Transverse colon (tissue), 4 donors: ENCODE measurements around the gene C5orf34. TPM values are rescaled to one million over a fixed set of nuclear protein-coding genes. Genes with fewer than 3 reads are reported as not detected.
"Not testable (repeated sequence)": the region's sequence is repeated elsewhere in the genome, so short reads cannot be mapped to it uniquely, and the experiment has no call there.

ENCODE experiments used
- DNase-seq: peaks from one replicate; pipeline ENCODE4 v3.0.0-alpha.2; 2019
- H3K27ac ChIP-seq, 4 donors: fragments of 200-600 bp; sonication (generic); 2 replicates each; pipeline ENCODE4 v1.5.1; 2016 to 2018; ENCODE audit warnings: inconsistent platforms in 4 of 4
- H3K27me3 ChIP-seq: fragments of 200-600 bp; sonication (generic); 2 replicates; pipeline ENCODE4 v1.5.1; 2017; ENCODE audit warnings: inconsistent platforms
- H3K36me3 ChIP-seq, 4 donors: fragments of 200-600 bp; sonication (generic); 2 replicates each; pipeline ENCODE4 v1.5.1; 2017 to 2019; ENCODE audit warnings: inconsistent platforms in 4 of 4
- H3K4me1 ChIP-seq, 4 donors: fragments of 200-600 bp; sonication (generic); 2 replicates each; pipeline ENCODE4 v1.5.1; 2017 to 2020; ENCODE audit warnings: inconsistent platforms in 4 of 4
- H3K4me3 ChIP-seq, 4 donors: fragments of 200-600 bp; sonication (generic); 1 replicate in 1 of 4; 2 replicates in 3 of 4; pipeline versions ENCODE4 v1.5.1 to v1.6.1; 2017 to 2019; ENCODE audit warnings: inconsistent platforms in 4 of 4
- H3K9me3 ChIP-seq, 2 donors: fragments of 200-600 bp; sonication (generic); 2 replicates each; pipeline ENCODE4 v1.5.1; 2017 to 2019; ENCODE audit warnings: inconsistent platforms in 2 of 2
- CTCF ChIP-seq, 5 experiments: fragments of 200-600 bp in 3 of 5; fragments of 450-650 bp in 2 of 5; sonication (generic) in 3 of 5; IDR thresholded peaks; 1 replicate in 2 of 5; 2 replicates in 3 of 5; pipeline ENCODE4 v1.5.1; 2016 to 2017; ENCODE audit warnings: antibody characterized with exemption in 5 of 5, inconsistent platforms in 3 of 5, mild to moderate bottlenecking in 2 of 5, moderate library complexity in 1 of 5
- EP300 ChIP-seq: sonication (generic); formaldehyde crosslinking; IDR thresholded peaks from one replicate; pipeline ENCODE4 v1.6.1; 2017; ENCODE audit warnings: antibody characterized with exemption, low read depth
- POLR2A ChIP-seq: fragments of 450-650 bp; IDR thresholded peaks from one replicate; pipeline ENCODE4 v1.6.1; 2016; ENCODE audit warnings: antibody characterized with exemption, mild to moderate bottlenecking, moderate library complexity
- POLR2AphosphoS5 ChIP-seq, 3 donors: sonication (generic); formaldehyde crosslinking; IDR thresholded peaks; one replicate each; pipeline ENCODE4 v1.6.1; 2016; ENCODE audit warnings: antibody characterized with exemption in 3 of 3
- WGBS, 2 donors: methylation state at CpG; one replicate each; pipeline ENCODE4 v1.1.5; 2018; ENCODE audit warnings: low coverage in 1 of 2; 5-methylcytosine and 5-hydroxymethylcytosine counted together
- in situ Hi-C, 4 donors: fragments of 200-750 bp; cut with MboI; loops; one replicate each; pipeline versions ENCODE4 v1.15.0 to v1.15.1; 2017; ENCODE audit warnings: low sequenced_read_pairs in 3 of 4, low pct_ligation_motif_present in 1 of 4, low pct_unique_long_range_greater_than_20kb in 1 of 4
- intact Hi-C: fragments of 100-400 bp; cut with DNase I; formaldehyde crosslinking; loops from one replicate; pipeline ENCODE4 v1.15.1; 2023; ENCODE audit warnings: low total_unique reads
- total RNA-seq, 4 donors: library from RNA; depleted of rRNA; stranded (reverse); fragments of >200 nt; gene quantifications; one replicate each; pipeline ENCODE4 v1.1.0, GENCODE V29; 2016

Gene C5orf34
- total RNA-seq, 4 donors from 2014 or later: 0.55 to 4.0 (median 3.2) TPM; not detected in 1

- H3K9me3 ChIP-seq: no peaks in the 10 kb centered on the region
- in situ Hi-C loops: no loop called here
- TF ChIP-seq POLR2AphosphoS5 (IDR thresholded peaks at IDR 0.05): no peak
- no peak for TF ChIP-seq POLR2A
- TF ChIP-seq EP300: no peak
- no peak for TF ChIP-seq CTCF (IDR thresholded peaks at IDR 0.05)
- peaks cover 0 to 5% (median 1%) of the 10 kb centered on the region in 4 donors for H3K4me1 ChIP-seq
- no peak overlapping the region for H3K27ac ChIP-seq
- no peak overlapping the region for H3K4me3 ChIP-seq
- intact Hi-C loops: no loop called here
- H3K36me3 ChIP-seq: no peaks in the 10 kb centered on the region
- DNase-seq: no peak
- H3K27me3 ChIP-seq: no peaks in the 10 kb centered on the region
Observed at GRCh38 chr5:43561356-43561755, 46.4 kb upstream of the C5orf34 start.

GRCh38 chr5:43560128-43560527, 45.2 kb upstream of the C5orf34 start:
- Histone ChIP-seq H3K4me3 (no peak overlapping the region), H3K27ac (no peak overlapping the region), H3K4me1 (peaks cover 8 to 14% (median 9%) of the 10 kb centered on the region in 4 donors), H3K27me3 (no peaks in the 10 kb centered on the region), H3K9me3 (no peaks in the 10 kb centered on the region), H3K36me3 (no peaks in the 10 kb centered on the region)
- intact Hi-C loops: no loop called here
- in situ Hi-C loops: no loop called here
- 32% methylated on average over 2 of the region's 2 CpGs; no CpG with 5 or more reads in 1 of the 2 donors for WGBS, 2 donors
- no peak for DNase-seq
- no peak for TF ChIP-seq EP300
- TF ChIP-seq CTCF (IDR thresholded peaks at IDR 0.05): no peak
- no peak for TF ChIP-seq POLR2A
- TF ChIP-seq POLR2AphosphoS5 (IDR thresholded peaks at IDR 0.05): no peak

- Histone ChIP-seq H3K9me3 (no peaks in the 10 kb centered on the region), H3K4me3 (peak within 1 kb of the TSS; percentile 73 to 94 (median 86)), H3K27me3 (no peaks in the 10 kb centered on the region), H3K4me1 (peaks cover 20 to 44% (median 24%) of the 10 kb centered on the region in 4 donors), H3K36me3 (peaks cover 0 to 5% (median 0%) of the 10 kb centered on the region in 4 donors), H3K27ac (peak within 1 kb of the TSS; percentile 96 to 99 (median 97))
- DNase-seq: peak; percentile 83
- WGBS, 2 donors: 1% methylated on average over 28 of the region's 79 CpGs; no CpG with 5 or more reads in 1 of the 2 donors
- in situ Hi-C loops: no loop called here
- intact Hi-C loops: loop anchor here (10.0 kb wide), 1 partner anchor 48 kb away; the partner anchor contains the start of gene NNT
- TF ChIP-seq POLR2A: peak; percentile 74
- TF ChIP-seq POLR2AphosphoS5 (IDR thresholded peaks at IDR 0.05): peak; percentile 27 to 53 (median 52)
- no peak for TF ChIP-seq EP300
- peak in 4 of 5 experiments; percentile 53 to 65 (median 58) for TF ChIP-seq CTCF (IDR thresholded peaks at IDR 0.05)
Observed at GRCh38 chr5:43556857-43557542, 42.1 kb upstream of the C5orf34 start, which contains the start of gene PAIP1. PAIP1 (minus strand) TSS chr5:43557077; CDS start chr5:43556846, 231 bp downstream.

GRCh38 chr5:43556607-43556856, 41.6 kb upstream of the C5orf34 start:
- H3K36me3 ChIP-seq, in situ Hi-C loops, H3K27me3 ChIP-seq, H3K9me3 ChIP-seq: not testable (repeated sequence)
- peak; percentile 1 for TF ChIP-seq EP300
- 0% methylated on average over 22 of the region's 30 CpGs; no CpG with 5 or more reads in 1 of the 2 donors for WGBS, 2 donors
- Histone ChIP-seq H3K27ac (peak overlapping the region; percentile 96 to 99 (median 97)), H3K4me1 (peaks cover 20 to 47% (median 24%) of the 10 kb centered on the region in 4 donors), H3K4me3 (peak overlapping the region; percentile 73 to 94 (median 86))
- peak; percentile 89 for DNase-seq
- intact Hi-C loops: loop anchor here (10.0 kb wide), 1 partner anchor 48 kb away; the partner anchor contains the start of gene NNT
